NOMO-1 treated with DMSO at 0.1 percent for 48 hours (cell line): ENCODE measurements around the gene SLC36A4.
"Not testable (repeated sequence)": the region's sequence is repeated elsewhere in the genome, so short reads cannot be mapped to it uniquely, and the experiment has no call there.

Source experiments
- DNase-seq: peaks from one replicate; lab custom pipeline; 2025; ENCODE audit not compliant: unreplicated experiment; lab: John Stamatoyannopoulos, UW

SLC36A4 gene

GRCh38 chr11:93197380-93198214 lies at the start of gene SLC36A4:
Gene SLC36A4 (minus strand): TSS chr11:93197991. CDS start chr11:93197832, 159 bp downstream.
- DNase-seq: peak; percentile 93

GRCh38 chr11:93246790-93247189 lies 49.0 kb upstream of the SLC36A4 start:
- not testable (repeated sequence) for DNase-seq

GRCh38 chr11:93244018-93244417 lies 46.2 kb upstream of the SLC36A4 start:
- DNase-seq: no peak

GRCh38 chr11:93239966-93240365 lies 42.2 kb upstream of the SLC36A4 start:
- no peak for DNase-seq

GRCh38 chr11:93238956-93239355 lies 41.2 kb upstream of the SLC36A4 start:
- no peak for DNase-seq

- peak; percentile 58 for DNase-seq
These were observed 39.2 kb upstream of the SLC36A4 start for GRCh38 chr11:93236741-93237675.

GRCh38 chr11:93234602-93235207 lies 36.9 kb upstream of the SLC36A4 start:
- peak; percentile 72 for DNase-seq

GRCh38 chr11:93229876-93230275 lies 32.1 kb upstream of the SLC36A4 start:
- DNase-seq: no peak

GRCh38 chr11:93225662-93226061 lies 27.9 kb upstream of the SLC36A4 start:
- DNase-seq: peak; percentile 42

- no peak for DNase-seq
These were observed 23.7 kb upstream of the SLC36A4 start for GRCh38 chr11:93221539-93221938.

GRCh38 chr11:93220078-93220477 lies 22.3 kb upstream of the SLC36A4 start:
- no peak for DNase-seq

GRCh38 chr11:93219440-93219839 lies 21.6 kb upstream of the SLC36A4 start:
- DNase-seq: no peak

GRCh38 chr11:93216511-93217101 lies 18.8 kb upstream of the SLC36A4 start:
- no peak for DNase-seq

GRCh38 chr11:93213622-93214021 lies 15.8 kb upstream of the SLC36A4 start:
- DNase-seq: no peak

- DNase-seq: no peak
These were observed 14.3 kb upstream of the SLC36A4 start for GRCh38 chr11:93212094-93212493.

- peak; percentile 41 for DNase-seq
These were observed 11.7 kb upstream of the SLC36A4 start for GRCh38 chr11:93209466-93209865.

- no peak for DNase-seq
These were observed 11.0 kb upstream of the SLC36A4 start for GRCh38 chr11:93208663-93209270.

GRCh38 chr11:93199616-93200015 lies 1.8 kb upstream of the SLC36A4 start:
- DNase-seq: peak; percentile 90

- no peak for DNase-seq
These were observed 539 bp upstream of the SLC36A4 start for GRCh38 chr11:93198215-93198845.

GRCh38 chr11:93196816-93197379 lies 893 bp downstream of the SLC36A4 start:
- peak; percentile 25 for DNase-seq
